ENCODE data around the gene KCNT1. TPM values are rescaled to one million over a fixed set of nuclear protein-coding genes. Genes with fewer than 3 reads are reported as not detected.
A peak's percentile ranks its signal among the peaks of the same experiment; 100 is the strongest.
"Not testable (repeated sequence)": the region's sequence is repeated elsewhere in the genome, so short reads cannot be mapped to it uniquely, and the experiment has no call there.

The KCNT1 gene
- 0.12 TPM for total RNA-seq

DNA sequence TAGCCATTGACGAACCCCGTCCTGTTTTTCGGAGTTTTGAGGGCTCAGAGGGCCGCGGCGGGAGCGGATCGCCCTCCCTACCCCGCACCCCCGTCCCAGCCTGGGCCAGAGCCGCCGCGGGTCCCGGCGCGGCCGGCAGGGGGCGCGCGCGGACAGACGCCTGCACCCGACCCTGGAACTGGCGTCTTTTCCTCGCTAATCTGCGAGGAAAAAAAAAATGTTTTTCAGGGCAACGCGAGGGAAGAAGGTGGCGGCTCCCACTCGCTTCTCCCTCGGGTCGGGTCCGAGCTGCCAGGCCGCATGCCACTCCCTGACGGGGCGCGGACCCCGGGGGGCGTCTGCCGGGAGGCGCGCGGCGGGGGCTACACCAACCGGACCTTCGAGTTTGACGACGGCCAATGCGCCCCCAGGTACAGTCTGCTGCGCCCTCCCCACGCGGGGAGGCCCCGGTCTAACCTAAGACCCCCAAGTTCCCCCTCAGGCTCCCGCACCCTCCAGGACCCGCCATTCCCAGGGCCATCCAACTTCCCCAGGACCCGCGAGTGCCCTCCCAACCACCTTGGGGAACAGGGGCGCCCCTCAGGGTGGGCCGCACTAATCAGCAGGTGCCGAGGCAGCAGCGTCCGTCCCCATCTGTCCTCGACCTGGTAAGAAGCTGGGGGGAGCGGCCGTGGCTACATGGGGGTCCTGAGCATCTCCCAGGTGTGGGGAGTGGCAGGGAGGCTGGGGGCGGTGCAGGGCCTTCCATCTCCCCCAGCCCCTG is at the start of gene KCNT1:
Gene KCNT1, plus strand, starts transcription at position 227 of the 763 bp plus-strand sequence. Its CDS starts 74 bp downstream, at position 301.
- DNase-seq (ENCODE audit: low spot score) = peak; percentile 38

DNA sequence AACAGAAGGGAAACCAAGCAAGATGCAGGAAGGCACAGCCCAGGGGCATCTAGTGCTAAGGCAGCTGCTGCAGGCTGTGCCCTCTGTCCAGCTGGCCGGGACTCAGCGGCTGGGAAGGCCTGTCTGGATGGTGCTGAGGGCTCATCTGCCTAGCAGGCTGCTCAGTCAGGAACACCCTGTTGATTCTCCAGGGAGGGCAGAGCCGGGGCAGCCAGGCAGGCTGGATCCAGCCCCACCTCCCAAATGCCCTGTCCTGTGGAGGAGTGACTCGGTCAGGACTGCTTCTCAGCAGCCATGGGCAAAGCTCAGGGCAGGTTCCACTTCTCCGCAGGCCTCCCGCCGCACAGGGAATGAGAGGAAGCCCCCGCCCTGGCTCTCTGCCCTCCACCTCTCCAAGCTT is 46.7 kb upstream of the KCNT1 start:
- no peak for DNase-seq (ENCODE audit: low spot score)

DNA sequence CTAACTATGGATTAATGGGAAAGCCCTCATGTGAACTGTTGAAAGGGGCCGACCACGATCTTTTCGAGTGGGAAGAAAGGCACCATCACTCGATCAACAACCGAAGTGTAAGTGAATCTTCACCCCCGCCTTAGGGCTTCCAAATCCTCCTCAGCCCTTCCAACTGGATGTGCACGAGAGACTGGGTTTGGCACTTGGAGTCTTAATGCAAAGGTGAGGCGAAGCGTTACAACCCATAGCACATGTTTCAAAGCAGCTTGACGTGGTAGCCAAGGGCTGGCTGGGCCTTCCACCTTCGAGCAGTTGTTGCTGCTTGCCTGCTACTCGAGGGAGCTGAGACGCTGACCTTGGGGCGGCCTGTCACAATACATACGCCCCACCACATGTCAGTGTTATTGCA is 44.6 kb upstream of the KCNT1 start:
- no peak for DNase-seq (ENCODE audit: low spot score)

DNA sequence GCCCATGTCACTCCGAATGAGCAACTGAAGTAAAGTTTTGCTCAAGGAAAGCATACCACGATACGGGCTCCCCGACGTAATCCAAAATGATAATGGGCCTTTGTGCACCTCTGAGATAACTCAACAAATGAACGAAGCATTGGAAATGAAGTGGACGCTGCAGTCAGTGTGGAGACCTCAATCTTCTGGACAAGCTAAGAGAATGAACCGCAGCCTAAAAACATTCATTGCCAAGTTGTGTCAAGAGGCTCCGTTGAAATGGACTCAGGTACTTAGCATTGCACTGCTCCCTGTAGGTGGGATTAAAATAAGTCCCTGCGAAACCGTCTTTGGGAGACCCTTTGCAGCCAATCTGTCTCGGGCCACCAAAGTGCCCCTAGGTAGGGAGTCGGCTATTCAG is 42.7 kb upstream of the KCNT1 start:
- no peak for DNase-seq (ENCODE audit: low spot score)

DNA sequence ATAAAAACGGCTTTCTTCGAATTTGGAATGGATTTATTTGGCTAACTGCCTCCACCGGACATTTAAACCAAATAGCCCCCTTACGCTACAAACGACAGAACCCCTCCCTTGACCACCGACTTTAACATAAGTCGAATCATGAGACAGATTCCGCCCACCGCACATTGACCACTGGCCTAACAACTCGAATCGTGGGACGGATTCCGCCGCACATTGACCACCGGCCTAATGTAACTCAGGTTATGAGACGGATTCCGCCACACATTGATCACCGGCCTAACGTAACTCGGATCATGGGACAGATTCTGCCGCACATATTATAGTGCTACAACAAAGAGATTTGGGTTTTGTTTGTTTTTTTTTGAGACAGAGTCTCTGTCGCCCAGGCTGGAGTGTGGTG is 41.6 kb upstream of the KCNT1 start:
- no peak for DNase-seq (ENCODE audit: low spot score)

DNA sequence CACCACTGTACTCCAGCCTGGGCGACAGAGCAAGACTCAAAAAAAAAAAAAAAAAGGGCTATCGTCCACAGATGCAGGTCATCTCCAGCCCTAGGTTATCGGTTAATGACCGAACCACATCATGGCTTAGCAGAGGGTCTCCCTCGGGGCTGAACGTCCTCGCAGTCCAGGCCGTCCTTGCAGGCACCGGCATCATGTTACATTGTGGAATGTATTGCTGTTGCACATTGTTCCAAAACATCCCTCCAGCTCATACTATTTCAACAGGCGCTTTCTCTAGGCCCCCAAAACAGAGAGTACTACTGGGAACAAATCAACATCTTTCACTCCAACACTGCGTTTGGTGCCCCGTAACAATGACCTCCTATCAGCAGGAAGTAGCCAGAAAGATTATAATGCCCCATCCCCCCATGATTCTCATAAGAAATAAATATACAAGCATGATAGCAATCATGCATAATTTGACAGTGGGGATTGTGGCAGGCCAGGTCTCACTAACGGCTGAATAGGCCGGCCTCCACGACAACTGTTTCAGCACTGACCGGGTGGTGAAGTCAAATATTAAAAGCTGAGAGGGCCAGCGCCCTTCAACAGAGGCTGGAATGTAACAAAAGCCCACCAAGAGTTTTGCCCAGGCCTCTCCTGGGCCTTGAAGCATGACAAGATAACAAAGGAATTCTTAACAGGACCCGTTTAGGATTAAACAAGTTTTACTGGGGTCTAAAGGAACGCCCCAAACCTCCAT is 40.0 kb upstream of the KCNT1 start:
- DNase-seq (ENCODE audit: low spot score) = no peak

DNA sequence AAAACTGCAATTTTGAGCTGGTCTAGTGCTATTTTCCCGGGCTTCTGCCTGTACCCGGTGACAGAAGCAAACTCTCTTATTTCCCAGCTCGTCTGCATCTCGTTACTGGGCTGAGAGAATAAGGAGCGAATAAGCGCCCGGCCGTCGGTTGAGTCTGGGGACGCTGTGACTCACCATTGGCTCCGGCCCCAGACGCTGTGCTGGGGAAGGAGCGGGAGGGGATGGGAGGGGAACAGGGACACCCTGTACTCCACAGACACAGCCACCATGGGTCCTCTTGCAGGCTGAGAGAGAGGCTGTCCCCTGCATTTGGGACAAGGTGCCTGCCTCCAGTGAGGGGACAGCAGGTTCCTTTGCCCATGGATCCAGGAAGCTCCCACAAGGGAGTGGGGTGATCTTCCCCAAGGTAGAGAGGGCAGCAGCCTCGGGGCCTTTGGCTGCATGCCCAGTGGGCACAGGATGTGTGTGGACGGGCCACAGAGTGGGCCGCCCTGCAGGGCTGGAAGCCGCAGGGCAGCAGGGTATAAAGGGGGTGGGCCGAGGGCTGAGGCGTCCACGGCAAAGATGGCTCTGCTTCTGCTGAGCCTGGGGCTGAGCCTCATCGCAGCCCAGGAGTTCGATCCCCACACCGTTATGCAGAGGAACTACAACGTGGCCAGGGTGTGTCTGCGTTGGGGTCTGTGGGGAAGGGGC is 39.1 kb upstream of the KCNT1 start, which contains the start of gene LCN9:
Gene LCN9, plus strand, starts transcription at position 552 of the 693 bp plus-strand sequence. Its CDS starts 13 bp downstream, at position 565.
- no peak for DNase-seq (ENCODE audit: low spot score)

DNA sequence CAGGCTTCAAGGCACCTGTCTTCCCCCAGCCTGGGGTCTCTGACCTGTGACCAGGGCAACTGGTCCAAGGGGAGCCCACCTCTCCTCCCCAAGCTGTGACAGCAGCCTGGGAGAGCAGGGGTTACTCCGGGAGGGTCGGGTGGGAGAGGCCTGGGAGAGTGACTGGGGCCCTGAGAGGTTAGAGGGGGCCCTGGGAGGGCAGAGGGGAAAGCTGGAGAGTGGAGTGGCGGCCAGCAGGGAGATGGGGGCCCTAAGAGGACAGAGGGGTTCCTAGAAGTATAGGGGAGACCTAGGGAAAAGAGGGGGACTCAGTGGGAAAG is 38.6 kb upstream of the KCNT1 start:
- DNase-seq (ENCODE audit: low spot score) = no peak

DNA sequence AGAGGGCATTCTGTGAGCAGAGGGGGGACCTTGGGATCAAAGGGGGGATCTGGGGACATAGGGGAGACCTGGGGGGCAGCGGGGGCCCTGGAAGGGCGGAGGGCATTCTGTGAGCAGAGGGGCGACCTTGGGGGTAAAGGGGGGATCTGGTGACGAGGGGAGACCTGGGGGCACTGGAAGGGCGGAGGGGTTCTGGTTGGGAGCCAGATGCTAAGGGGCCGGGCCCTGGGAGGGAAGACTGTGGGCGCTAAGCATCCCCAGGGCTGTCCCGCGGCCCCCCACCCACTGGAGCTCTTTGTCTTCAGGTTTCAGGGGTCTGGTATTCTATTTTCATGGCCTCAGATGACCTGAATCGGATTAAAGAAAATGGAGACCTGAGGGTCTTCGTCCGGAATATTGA is 38.1 kb upstream of the KCNT1 start:
- DNase-seq (ENCODE audit: low spot score) = no peak

DNA sequence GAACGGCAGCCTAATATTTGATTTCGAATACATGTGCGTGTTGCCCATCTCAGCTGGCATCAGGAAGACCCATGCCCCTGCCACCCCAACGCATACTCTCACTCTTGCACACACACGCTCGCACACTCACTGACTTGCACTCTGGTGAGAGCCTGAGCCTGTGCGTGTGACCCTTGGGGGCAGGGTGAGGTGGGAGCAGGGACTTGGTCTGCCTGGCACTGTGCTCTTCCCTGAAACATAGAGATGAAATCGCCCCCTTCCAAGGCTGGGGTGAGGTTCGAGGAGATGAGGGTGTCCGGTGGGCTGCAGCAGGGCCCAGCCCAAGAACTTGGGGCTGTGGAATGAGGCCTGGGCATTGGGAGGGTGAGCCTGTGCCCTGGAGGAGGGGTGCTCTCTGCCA is 37.7 kb upstream of the KCNT1 start:
- no peak for DNase-seq (ENCODE audit: low spot score)

DNA sequence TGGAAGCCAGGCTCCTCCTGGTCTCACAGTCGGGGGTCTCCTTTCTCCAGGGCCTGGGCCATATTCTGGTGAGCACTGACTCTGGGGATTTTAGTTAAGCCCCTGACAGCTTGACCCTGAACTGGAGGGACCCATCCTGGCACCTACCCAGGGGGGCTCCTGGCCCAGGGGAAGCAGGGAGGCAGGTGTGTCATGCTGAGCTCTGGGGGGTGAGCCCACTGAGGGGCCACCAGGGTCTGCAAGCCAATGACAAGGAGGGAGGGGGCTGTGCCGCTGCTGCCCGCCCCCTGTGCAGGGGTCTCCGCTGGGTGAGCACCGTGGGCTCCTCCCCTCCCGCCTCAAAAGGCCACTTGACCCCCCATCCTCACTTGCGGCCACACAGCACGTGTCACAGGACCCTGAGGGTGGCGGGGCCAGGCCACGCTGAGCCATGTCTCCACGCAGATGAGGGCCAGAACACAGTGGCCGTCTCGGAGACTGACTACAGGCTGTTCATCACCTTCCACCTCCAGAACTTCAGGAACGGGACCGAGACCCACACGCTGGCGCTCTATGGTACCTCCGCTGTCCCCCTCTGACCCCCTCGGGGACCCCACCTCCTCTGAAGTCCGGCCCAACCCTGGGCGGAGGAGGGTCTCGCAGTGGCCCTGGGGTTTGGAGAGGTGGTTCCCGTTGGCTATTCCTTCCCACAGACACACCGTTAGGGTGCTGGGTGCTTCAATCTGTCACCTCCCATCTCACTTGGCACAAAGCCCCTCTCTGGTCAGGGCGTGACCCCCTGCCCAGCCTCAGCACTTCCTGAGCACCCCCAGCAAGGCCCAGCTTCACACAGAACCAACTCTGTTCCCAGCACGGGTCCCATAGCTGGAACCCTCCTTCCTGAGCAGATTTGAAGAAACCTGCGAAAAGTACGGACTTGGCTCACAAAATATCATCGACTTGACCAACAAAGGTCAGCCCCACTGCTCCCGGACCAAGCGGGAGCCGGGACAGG is 36.9 kb upstream of the KCNT1 start:
- no peak for DNase-seq (ENCODE audit: low spot score)

DNA sequence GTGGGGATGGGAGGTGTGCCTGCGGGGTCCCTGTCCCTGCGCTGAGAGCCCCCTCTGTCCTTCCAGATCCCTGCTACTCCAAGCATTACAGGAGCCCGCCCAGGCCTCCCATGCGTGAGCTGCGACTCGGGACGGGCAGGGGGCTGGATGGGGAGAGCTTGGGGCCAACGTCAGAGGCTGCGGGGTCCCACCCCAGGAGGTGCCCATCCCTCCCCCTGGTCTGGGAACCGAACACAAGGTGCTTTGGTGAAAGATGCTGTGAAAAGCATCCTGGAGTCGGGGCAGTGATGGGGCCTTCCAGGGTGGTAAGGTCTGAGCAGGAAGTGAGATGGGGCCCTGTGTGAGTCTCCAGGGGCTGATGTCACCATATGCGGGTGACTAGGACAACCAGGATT is 36.2 kb upstream of the KCNT1 start:
- no peak for DNase-seq (ENCODE audit: low spot score)

DNA sequence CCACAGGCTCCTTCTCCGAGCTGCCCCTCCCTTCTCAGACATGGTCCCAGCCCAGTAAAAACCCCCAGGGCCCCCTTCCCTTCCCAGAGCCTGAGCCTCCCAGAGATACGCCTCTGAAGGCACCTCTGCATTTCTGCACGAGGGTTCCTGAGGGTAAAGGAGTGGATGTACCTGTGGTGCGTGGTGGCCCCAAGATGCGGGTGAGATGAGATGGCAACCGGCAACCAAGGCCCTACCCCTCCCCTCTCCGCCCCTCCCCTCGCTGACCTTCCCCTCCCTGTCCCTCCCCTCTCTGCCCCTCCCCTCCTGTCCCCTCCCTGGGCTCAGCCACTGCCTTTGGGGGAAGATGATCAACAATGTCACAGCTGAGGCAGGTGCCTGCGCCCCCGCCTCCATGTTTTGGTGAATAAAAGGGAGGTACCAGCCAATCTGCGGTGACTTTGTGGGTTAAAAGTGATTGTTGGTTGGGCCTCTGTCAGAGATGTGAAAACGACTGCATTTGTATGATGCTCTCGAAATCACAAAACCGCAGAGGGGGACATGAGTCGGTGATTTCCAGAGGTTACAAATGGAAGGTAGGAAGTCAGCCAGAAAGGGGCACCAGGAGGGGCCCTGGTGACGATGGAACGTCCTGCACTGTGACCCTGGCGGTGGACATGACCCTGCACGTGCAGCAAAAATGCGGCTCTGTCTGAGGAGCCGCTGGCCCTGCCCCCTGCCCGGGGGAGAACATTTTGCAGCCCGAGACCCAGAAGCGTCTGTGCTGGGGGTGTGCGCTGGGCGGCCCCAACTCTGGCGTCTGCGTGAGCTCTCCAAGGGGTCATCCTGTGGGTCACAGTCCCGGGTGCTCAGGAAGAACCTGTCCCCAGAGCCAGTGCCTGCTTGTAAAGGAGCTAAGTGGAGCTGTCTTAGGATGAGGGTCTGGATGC is 35.2 kb upstream of the KCNT1 start:
- no peak for DNase-seq (ENCODE audit: low spot score)

DNA sequence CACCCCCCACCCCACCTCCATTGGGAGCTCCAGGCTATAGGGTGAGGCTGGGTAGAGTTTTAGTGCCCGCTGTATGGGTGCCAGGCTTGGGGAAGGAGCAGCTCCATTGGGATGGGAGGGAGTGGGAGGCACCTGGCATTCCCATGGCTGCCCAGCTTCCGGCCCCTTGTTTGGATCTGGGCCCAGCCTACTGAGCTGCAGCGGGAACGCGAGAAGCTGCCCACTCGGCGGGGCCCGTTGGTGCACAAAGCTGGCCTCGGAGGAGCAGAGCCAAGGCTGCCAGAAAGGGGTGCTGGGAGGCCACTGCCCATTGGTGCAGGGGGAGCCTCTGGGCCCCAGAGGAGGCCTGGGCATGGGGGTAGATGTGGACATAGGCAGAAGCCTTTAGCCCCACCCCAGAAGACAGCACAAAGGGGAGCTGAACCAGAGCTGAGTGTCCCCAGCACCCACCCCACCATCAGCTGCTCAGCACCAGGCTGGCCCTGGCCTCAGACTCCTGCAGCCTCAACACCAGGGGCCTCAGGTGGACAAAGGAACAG is 34.5 kb upstream of the KCNT1 start:
- no peak for DNase-seq (ENCODE audit: low spot score)

DNA sequence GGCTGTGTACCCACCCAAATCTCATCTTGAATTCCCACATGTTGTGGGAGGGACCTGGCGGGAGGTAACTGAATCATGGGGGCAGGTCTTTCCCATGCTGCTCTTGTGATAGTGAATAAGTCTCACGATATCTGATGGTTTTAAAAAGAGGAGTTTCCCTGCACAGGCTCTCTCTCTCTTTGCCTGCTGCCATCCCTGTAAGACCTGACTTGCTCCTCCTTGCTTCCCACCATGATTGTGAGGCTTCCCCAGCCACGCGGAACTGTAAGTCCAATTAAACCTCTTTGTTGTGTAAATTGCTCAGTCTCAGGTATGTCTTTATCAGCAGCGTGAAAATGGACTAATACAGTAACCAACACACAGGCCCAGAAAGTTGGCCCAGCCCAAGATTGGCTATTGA is 33.0 kb upstream of the KCNT1 start:
- not testable (repeated sequence) for DNase-seq (ENCODE audit: low spot score)

DNA sequence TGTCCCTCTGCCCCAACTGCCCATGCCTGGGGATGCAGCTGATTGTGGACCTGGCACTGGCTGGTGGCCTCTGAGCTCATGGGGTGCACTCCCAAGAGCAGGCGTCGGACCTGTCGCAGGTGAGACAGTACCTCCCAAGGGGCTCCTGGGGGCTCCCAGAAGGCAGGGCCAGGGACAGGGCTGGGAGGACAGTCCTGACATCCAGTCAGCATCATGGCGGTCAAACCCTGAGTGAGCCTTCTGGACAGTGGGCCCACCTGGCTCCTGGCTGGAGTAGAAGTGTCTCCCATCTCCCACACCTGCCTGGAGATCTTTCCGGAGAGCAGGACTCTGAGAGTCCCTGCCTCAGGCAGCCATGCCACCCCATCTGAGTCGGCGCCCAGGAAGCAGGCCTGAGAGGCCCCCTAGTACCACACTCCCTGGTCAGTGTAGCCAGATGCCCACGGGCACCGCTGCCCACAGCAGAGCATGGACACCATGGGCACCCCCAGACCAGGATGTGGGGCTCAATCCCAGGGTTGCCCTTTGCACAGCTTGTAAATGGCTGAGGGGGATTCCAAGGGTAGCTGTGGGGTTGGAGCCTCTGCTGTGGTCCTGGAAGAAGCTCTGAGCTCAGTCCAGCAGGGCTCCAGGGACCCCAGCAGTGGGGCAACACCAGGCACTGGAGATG is 32.2 kb upstream of the KCNT1 start:
- no peak for DNase-seq (ENCODE audit: low spot score)

DNA sequence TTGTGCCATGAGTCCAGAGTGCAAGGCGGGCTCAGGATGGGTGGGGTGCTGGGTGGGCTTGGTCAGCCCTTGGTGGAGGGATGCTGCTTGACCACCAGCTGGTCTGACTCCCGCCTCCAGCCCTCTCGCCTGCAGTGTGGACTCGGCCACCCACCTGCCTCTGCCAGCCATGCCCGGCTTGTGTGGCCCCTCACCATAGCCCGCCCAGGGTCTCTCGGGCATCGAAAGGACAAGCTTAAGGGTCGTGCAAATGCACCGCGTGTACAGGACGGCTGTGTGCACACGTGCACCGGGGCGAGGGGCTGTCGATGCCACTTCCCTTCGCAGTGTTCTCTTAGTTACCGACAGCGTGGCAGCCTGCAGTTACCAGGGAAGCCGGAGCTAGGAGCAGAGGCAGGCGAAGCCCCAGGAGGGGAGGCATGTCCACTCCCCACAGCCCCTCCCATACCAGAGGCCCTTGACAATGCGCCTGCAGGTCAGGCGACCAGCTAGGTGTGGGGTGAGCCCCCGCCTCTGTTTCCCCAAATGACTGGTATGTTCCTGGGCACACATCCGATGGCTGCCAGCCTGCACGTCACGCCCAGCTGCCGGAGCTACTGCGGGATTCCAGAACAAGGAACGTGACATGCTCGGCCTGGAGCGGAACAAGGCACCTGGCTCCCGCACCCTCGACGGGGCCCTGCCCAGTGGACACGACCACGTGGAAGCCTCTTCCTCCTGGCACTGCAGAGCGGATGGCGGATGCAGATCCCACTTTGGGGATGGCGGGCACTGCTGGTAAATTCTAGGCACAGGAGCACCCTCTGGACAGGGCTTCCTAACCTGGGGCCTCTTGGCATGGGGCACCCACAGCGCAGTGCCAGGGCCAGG is 31.0 kb upstream of the KCNT1 start:
- DNase-seq (ENCODE audit: low spot score) = no peak

DNA sequence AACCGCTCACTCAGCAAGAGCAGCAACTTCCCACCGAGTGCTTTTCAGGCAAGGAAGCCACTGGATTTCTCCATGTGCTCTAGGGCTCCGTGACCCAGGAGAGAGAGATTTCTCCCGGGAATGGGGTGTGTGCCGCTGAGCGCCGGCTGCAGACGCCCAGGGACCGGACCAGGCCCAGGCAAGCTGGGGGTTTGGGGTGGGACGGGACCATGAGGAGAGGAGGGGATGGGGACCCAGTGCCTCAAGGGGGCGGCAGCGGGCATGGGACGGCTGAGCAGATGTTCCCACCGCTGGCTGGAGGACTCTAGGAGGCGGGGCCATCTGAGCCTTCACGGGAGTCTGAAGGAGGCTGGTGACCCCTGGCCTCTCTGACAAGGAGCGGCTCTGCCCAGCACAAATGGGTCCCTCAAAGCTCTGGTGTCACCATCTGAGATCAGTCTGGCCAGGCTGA is 30.4 kb upstream of the KCNT1 start:
- DNase-seq (ENCODE audit: low spot score) = no peak
